ENCODE data around the gene MXRA8.

MXRA8 gene

DNA sequence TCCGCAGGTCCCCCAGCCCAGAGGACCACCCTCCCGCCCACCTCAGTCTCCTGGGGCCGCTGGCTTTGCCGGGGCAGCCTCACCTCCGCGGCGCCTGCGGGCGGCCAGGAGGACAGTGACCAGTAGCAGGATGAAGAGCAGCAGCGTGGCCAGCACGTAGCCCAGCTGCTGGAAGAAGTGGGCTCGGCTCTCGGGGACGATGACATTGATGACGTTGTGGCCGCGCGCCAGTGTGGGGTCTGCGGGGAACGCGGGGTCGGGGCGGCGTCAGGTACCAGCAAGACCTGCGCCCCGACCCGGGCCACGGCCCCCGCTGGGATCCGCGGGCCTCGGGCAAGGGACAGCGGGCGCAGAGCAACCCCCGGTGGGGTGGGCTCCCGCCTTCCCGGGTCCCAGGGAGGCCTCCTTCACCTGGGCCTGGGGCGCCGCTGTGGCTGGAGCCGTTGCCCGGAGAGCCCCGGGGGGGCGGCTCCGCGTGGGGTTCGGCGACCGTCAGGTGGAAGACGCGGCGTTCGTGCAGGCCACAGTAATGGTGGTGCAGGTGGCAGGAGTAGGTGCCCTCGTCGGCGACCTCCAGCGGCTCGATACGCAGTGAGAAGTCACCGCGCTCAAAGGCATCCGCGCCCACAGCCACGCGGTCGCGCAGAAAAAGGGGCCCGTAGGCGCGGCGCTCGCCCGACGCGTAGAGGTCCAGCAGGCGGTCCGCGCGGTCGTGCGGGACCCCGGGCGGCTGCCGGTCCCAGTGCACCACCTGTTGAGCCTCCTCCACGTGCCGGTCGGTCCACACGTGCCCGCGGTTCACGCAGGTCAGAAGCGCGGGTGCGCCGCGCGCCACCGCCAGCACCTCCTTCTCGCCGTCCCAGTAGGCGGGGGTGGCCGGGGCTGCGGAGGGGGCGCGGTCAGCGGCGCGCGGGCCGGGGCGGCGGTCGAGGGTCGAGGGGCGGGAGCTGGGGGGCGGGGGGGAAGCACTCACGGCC is 3.8 kb downstream of the MXRA8 start:
- H3K27ac ChIP-seq (ENCODE audit: low read depth, low read length) = peak overlapping the region; percentile 13
- H3K4me3 ChIP-seq (ENCODE audit: low read depth, low read length) = peak overlapping the region; percentile 49
- H3K27me3 ChIP-seq (ENCODE audit: control insufficient read depth, insufficient read depth, low read length) = peaks cover 20% of the 10 kb centered on the region
- no peaks in the 10 kb centered on the region for H3K36me3 ChIP-seq (ENCODE audit: control insufficient read depth, insufficient read depth, low read length)
- H3K9ac ChIP-seq (ENCODE audit: low read depth, low read length) = no peak overlapping the region
- no peaks in the 10 kb centered on the region for H3K9me3 ChIP-seq (ENCODE audit: control insufficient read depth, insufficient read depth, low read length)
- H3K4me1 ChIP-seq (ENCODE audit: control insufficient read depth, insufficient read depth, low read length) = peaks cover 36% of the 10 kb centered on the region

GRCh38 chr1:1353389-1354151 is 4.8 kb downstream of the MXRA8 start:
- no peak overlapping the region for H3K9ac ChIP-seq (ENCODE audit: low read depth, low read length)
- no peaks in the 10 kb centered on the region for H3K36me3 ChIP-seq (ENCODE audit: control insufficient read depth, insufficient read depth, low read length)
- H3K4me3 ChIP-seq (ENCODE audit: low read depth, low read length) = peak overlapping the region; percentile 49; the same call in 1 of the 2 replicates
- no peaks in the 10 kb centered on the region for H3K9me3 ChIP-seq (ENCODE audit: control insufficient read depth, insufficient read depth, low read length)
- H3K27ac ChIP-seq (ENCODE audit: low read depth, low read length) = peak overlapping the region; percentile 13
- peaks cover 20% of the 10 kb centered on the region for H3K27me3 ChIP-seq (ENCODE audit: control insufficient read depth, insufficient read depth, low read length)
- peaks cover 27% of the 10 kb centered on the region for H3K4me1 ChIP-seq (ENCODE audit: control insufficient read depth, insufficient read depth, low read length)

- H3K36me3 ChIP-seq (ENCODE audit: control insufficient read depth, insufficient read depth, low read length) = no peaks in the 10 kb centered on the region
- H3K27ac ChIP-seq (ENCODE audit: low read depth, low read length) = no peak overlapping the region
- H3K9ac ChIP-seq (ENCODE audit: low read depth, low read length) = no peak overlapping the region
- no peaks in the 10 kb centered on the region for H3K9me3 ChIP-seq (ENCODE audit: control insufficient read depth, insufficient read depth, low read length)
- no peak overlapping the region for H3K4me3 ChIP-seq (ENCODE audit: low read depth, low read length)
- peaks cover 26% of the 10 kb centered on the region for H3K4me1 ChIP-seq (ENCODE audit: control insufficient read depth, insufficient read depth, low read length)
- peaks cover 20% of the 10 kb centered on the region for H3K27me3 ChIP-seq (ENCODE audit: control insufficient read depth, insufficient read depth, low read length)
Observed at GRCh38 chr1:1352786-1353388, 5.5 kb downstream of the MXRA8 start.

DNA sequence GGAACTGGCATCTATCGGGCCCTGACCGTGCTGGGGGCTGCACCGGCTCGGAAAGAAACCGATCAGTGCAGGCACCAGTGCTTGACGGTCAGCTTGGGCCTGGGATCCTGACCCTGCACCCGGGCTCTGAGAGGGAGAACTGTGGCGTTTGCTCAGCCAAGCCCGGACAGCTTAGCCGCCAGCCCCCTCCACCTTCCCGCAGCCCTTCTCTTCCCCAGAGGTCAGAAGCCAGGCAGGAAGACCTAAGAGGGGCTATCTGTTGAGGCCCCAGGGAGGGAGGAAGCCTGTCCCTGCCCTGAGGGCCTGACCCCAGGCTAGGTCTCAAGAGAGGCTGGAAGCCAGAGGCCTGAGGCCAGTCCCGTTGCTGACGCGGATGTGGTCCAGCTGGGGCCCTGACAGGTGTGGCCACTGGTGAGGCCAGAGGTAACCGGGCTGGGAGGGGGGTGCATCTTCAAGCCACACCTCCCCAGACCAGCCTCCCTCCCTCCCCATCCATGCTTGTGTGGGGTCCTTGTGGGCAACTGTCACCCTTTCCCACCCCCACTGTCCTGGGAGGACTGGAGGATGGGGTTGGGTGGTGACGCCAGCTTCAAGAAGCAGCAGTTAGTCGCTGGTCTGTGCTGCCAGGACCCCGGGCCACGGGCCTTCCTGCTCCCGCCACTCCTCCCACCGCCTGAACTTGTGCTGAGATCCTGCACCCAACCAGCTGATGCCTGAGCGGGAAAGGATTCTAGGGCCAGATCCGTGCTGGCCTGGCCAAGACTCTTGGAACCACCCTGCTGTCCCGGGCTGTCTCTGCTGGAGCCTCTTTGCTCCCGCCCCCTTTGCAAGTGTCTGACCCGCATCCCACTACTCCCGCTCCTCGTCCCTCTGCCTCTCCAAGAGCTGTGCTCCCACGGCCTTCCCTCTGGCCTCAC is 6.6 kb downstream of the MXRA8 start:
- H3K27me3 ChIP-seq (ENCODE audit: control insufficient read depth, insufficient read depth, low read length) = peaks cover 20% of the 10 kb centered on the region
- no peaks in the 10 kb centered on the region for H3K36me3 ChIP-seq (ENCODE audit: control insufficient read depth, insufficient read depth, low read length)
- H3K9me3 ChIP-seq (ENCODE audit: control insufficient read depth, insufficient read depth, low read length) = no peaks in the 10 kb centered on the region
- peaks cover 28% of the 10 kb centered on the region for H3K4me1 ChIP-seq (ENCODE audit: control insufficient read depth, insufficient read depth, low read length)
- peak overlapping the region; percentile 12; the same call in 1 of the 2 replicates for H3K4me3 ChIP-seq (ENCODE audit: low read depth, low read length)
- H3K27ac ChIP-seq (ENCODE audit: low read depth, low read length) = no peak overlapping the region
- no peak overlapping the region for H3K9ac ChIP-seq (ENCODE audit: low read depth, low read length)

DNA sequence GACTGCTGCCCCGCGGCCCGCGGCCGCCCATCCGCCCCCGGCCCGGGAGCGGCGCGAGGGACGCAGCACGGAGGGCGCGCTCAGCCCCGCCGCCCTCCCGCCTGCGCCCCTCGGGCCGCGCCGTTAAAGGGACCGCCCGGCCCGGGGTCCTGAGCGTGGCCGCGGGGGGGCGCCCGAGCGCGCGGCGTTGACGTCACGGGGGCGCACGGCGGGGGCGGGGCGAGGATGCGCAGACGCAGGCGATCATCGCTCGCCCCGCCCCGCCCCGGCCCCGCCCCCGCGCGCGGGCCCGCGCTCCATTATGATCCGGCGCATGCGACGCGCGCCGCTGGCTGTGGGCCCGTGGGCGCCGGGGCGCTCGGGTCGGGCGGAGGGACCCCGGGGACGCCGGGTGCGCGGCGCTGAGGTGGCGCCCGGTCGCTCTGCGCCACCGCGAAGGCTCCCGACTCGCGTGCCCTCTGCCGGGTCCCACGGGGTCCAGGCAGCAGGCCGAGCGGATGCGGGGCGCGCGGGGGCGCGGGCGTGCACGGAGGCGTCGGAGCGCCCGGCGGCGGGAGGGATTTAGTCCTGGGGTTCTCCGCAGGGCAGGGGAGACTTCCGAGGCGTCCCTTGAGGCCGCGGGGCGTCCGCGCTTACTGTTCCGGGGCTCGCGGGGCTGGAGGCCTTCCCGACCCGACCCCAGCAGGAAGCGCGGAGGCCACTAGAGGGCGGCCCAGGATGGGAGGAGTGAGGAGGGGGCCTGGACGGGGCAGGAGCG is 8.9 kb downstream of the MXRA8 start, which contains the start of gene DVL1:
DVL1 (minus strand) TSS at position 163 of the 757 bp plus-strand sequence. CDS start 353 bp downstream, outside the sequence.
- no peaks in the 10 kb centered on the region for H3K36me3 ChIP-seq (ENCODE audit: control insufficient read depth, insufficient read depth, low read length)
- peak within 1 kb of the TSS; percentile 91 for H3K4me3 ChIP-seq (ENCODE audit: low read depth, low read length)
- peaks cover 28% of the 10 kb centered on the region for H3K4me1 ChIP-seq (ENCODE audit: control insufficient read depth, insufficient read depth, low read length)
- peak within 1 kb of the TSS; percentile 84 for H3K27ac ChIP-seq (ENCODE audit: low read depth, low read length)
- H3K27me3 ChIP-seq (ENCODE audit: control insufficient read depth, insufficient read depth, low read length) = peaks cover 10% of the 10 kb centered on the region
- H3K9ac ChIP-seq (ENCODE audit: low read depth, low read length) = peak within 1 kb of the TSS; percentile 78; the same call in 1 of the 2 replicates
- no peaks in the 10 kb centered on the region for H3K9me3 ChIP-seq (ENCODE audit: control insufficient read depth, insufficient read depth, low read length)

DNA sequence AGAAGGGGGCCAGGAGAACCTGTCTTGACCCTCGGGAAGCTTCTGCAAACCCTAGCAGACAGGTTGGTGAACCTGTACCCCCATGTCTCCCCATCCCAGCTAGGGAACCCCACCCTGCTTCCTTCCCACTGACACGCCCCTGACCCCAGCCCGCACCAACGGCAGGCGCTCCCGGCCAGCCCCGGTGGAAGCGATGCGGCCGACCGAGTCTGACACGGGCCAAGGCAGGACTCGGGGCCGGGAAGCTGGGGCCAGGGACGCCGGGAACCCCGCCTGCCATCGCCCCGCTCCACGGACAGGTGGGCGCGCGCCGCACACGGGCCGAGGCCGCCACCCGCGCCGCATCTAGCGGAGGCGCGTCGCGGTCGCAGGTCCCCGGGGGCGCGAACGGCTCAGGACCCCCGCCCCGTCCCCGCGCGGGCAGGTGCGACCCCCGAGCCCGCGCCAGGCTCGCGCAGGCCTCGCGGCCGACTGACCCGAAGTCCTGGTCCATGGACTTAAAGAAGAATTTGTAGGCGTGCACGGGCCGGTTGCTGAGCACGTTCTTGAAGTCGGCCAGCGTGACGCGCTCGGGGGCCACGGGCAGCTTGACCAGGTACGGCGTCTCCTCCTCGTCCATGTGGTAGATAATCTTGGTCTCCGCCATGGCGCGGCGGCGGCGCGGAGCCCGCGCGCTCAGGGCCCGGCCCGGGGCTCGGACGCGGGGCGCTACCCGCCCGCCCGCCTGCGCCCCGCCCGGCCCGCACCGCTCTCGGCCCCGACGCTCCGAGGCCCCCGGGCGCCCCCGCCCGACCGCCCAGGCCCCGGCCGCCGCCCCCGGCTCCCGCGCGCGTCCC is 9.7 kb downstream of the MXRA8 start:
- peaks cover 28% of the 10 kb centered on the region for H3K4me1 ChIP-seq (ENCODE audit: control insufficient read depth, insufficient read depth, low read length)
- H3K4me3 ChIP-seq (ENCODE audit: low read depth, low read length) = peak overlapping the region; percentile 83
- no peak overlapping the region for H3K27ac ChIP-seq (ENCODE audit: low read depth, low read length)
- H3K9me3 ChIP-seq (ENCODE audit: control insufficient read depth, insufficient read depth, low read length) = no peaks in the 10 kb centered on the region
- no peaks in the 10 kb centered on the region for H3K36me3 ChIP-seq (ENCODE audit: control insufficient read depth, insufficient read depth, low read length)
- peaks cover 5% of the 10 kb centered on the region; the same call in 1 of the 2 replicates for H3K27me3 ChIP-seq (ENCODE audit: control insufficient read depth, insufficient read depth, low read length)
- H3K9ac ChIP-seq (ENCODE audit: low read depth, low read length) = peak overlapping the region; percentile 48; the same call in 1 of the 2 replicates

- Histone ChIP-seq H3K9ac (ENCODE audit: low read depth, low read length) (no peak overlapping the region; the same call in 1 of the 2 replicates), H3K4me1 (ENCODE audit: control insufficient read depth, insufficient read depth, low read length) (peaks cover 20% of the 10 kb centered on the region), H3K9me3 (ENCODE audit: control insufficient read depth, insufficient read depth, low read length) (no peaks in the 10 kb centered on the region), H3K4me3 (ENCODE audit: low read depth, low read length) (peak overlapping the region; percentile 83), H3K36me3 (ENCODE audit: control insufficient read depth, insufficient read depth, low read length) (no peaks in the 10 kb centered on the region), H3K27ac (ENCODE audit: low read depth, low read length) (peak overlapping the region; percentile 64), H3K27me3 (ENCODE audit: control insufficient read depth, insufficient read depth, low read length) (peaks cover 5% of the 10 kb centered on the region; the same call in 1 of the 2 replicates)
Observed at GRCh38 chr1:1347663-1348419, 10.5 kb downstream of the MXRA8 start.

DNA sequence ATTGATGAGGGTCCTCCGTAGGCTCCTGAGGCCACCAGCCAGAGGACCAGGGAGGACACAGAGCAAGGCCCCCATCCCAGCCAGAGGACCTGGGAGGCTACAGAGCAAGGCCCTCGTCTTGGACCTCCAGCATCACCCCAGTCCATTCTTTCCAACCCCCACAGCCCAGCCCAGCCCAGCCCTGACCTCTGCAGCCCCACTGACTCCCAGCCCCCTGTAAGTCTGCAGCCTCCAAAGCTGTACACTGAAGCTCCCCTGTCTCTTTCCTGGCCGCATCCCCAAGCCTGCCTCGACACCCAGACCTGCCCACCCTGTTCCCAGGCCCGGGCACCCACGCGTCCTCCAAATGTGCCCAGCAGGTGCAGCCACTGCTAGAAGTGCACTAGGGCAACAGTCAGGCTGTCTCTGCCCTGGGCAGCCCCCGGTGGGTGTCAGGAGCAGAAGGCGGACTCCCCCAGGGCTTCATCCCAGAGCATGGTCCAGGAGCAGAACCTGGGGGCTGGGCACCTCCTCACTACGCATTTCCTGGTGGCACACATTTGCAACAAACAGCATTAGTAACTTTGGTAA is 11.2 kb downstream of the MXRA8 start:
- Histone ChIP-seq H3K4me3 (ENCODE audit: low read depth, low read length) (peak overlapping the region; percentile 83; the same call in 1 of the 2 replicates), H3K9ac (ENCODE audit: low read depth, low read length) (no peak overlapping the region)

More for the DNA sequence above, 11.2 kb downstream of the MXRA8 start:
- Histone ChIP-seq H3K27me3 (ENCODE audit: control insufficient read depth, insufficient read depth, low read length) (no peaks in the 10 kb centered on the region), H3K27ac (ENCODE audit: low read depth, low read length) (no peak overlapping the region), H3K9me3 (ENCODE audit: control insufficient read depth, insufficient read depth, low read length) (no peaks in the 10 kb centered on the region), H3K36me3 (ENCODE audit: control insufficient read depth, insufficient read depth, low read length) (no peaks in the 10 kb centered on the region), H3K4me1 (ENCODE audit: control insufficient read depth, insufficient read depth, low read length) (peaks cover 13% of the 10 kb centered on the region)
